ENCODE data around the gene TSC22D2.

Gene TSC22D2

DNA sequence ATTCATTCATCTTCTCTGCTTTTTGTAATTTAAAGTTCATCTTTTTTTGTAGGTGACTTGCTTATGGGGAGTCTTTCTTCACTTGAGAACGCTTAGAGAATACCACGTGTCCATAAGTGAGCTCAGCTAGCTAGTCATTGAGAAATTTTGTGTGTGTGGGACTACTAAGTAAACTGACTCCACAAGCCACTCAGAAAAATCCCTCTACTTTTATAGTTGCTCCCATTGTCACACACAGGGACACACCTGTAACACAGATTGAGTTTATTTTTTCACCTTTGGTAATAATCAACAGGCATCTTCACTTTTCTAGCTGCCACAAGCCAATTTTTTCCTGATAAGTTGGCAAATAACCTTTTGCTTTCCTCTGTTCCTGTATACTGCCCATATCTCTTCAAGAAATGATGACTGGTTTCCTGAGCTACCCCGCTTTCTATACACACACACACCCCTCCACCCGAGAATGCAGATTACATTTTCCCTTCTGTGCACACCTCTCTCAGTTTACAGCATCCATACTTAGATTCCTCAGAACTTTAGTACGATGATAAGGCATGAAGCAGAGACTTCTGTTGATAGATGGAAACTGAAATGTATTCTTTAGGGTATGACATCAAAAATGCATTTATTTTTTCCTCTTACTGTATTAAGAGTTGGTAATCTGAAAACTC is 4.6 kb downstream of the TSC22D2 start:
- Histone ChIP-seq H3K9ac (ENCODE audit: low read length) (peak overlapping the region; percentile 94), H3K4me3 (ENCODE audit: insufficient read depth, low read length, poor library complexity, severe bottlenecking) (peak overlapping the region; percentile 90), H3K79me2 (ENCODE audit: insufficient read depth, low read length) (peaks cover 87% of the 10 kb centered on the region), H2AFZ (ENCODE audit: low read depth, low read length, severe bottlenecking) (no peak overlapping the region), H3F3A (ENCODE audit: insufficient read depth) (peaks cover 13% of the 10 kb centered on the region), H3K27me3 (ENCODE audit: low read length) (no peaks in the 10 kb centered on the region), H3K9me3 (ENCODE audit: insufficient read depth, low read length) (no peaks in the 10 kb centered on the region), H3K27ac (ENCODE audit: low read depth, low read length) (no peak overlapping the region), H4K20me1 (ENCODE audit: low read depth, low read length) (peaks cover 60% of the 10 kb centered on the region), H3K4me2 (ENCODE audit: low read depth, low read length, poor library complexity, severe bottlenecking) (peak overlapping the region; percentile 99), H3K9me2 (replicated peaks; ENCODE audit: insufficient read depth, low read length) (no peaks in the 10 kb centered on the region), H3K36me3 (ENCODE audit: low read length) (peaks cover 27% of the 10 kb centered on the region)
- TF ChIP-seq, protein P1, sequence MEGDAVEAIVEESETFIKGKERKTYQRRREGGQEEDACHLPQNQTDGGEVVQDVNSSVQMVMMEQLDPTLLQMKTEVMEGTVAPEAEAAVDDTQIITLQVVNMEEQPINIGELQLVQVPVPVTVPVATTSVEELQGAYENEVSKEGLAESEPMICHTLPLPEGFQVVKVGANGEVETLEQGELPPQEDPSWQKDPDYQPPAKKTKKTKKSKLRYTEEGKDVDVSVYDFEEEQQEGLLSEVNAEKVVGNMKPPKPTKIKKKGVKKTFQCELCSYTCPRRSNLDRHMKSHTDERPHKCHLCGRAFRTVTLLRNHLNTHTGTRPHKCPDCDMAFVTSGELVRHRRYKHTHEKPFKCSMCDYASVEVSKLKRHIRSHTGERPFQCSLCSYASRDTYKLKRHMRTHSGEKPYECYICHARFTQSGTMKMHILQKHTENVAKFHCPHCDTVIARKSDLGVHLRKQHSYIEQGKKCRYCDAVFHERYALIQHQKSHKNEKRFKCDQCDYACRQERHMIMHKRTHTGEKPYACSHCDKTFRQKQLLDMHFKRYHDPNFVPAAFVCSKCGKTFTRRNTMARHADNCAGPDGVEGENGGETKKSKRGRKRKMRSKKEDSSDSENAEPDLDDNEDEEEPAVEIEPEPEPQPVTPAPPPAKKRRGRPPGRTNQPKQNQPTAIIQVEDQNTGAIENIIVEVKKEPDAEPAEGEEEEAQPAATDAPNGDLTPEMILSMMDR (IDR thresholded peaks at IDR 0.05; ENCODE audit: insufficient read depth, low read length, poor library complexity, severe bottlenecking): no peak
- no peak for TF ChIP-seq EZH2phosphoT487 (conservative IDR thresholded peaks at IDR 0.05; ENCODE audit: low read length)

DNA sequence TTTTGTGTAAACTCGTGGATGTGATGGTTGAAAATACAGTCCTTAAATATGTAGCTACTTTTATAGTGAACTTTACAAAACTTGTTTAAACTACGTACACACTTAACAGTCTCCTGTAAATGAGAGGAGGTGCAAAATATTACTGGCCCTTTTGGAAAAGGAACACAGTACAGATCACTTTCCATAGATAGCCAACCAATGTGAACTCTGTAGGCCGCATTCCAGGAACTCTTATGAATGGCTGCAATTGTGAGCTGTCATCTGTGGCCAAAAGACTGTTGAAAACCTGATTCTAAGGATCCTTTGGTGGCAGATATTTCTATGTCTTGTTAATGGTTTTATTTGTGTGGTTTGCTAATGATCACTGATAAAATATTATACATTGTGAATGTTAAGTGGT is 6.2 kb downstream of the TSC22D2 start:
- 0 out of 2 replicates have a peak, but pooled peaks cover 4% of the 10 kb centered on the region for H3F3A ChIP-seq (ENCODE audit: insufficient read depth)

DNA sequence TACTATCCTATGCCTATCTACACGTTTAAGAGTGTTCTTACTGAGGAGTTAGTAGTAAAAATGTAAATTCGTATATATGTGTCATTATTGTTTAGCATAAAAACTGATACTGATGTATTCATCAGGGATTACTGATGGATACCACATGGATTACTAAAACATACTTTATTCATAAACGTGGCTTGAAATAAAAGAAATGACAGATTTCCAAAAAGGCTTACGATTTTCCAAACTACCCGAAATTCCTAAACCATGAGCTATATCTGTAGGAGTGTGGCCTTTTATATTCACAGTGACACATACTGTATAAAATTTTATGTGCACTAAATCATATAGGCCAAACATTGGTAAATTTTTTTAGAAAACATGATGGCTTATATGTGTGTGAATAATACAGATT is 6.9 kb downstream of the TSC22D2 start:
- H3K27ac ChIP-seq (ENCODE audit: low read depth, low read length): no peak overlapping the region
- H4K20me1 ChIP-seq (ENCODE audit: low read depth, low read length): peaks cover 72% of the 10 kb centered on the region

More for the DNA sequence above, 6.2 kb downstream of the TSC22D2 start:
- H3K9me3 ChIP-seq (ENCODE audit: insufficient read depth, low read length): no peaks in the 10 kb centered on the region
- no peaks in the 10 kb centered on the region for H3K9me2 ChIP-seq (replicated peaks; ENCODE audit: insufficient read depth, low read length)
- H3K4me3 ChIP-seq (ENCODE audit: insufficient read depth, low read length, poor library complexity, severe bottlenecking): peak overlapping the region; percentile 90
- H3K27ac ChIP-seq (ENCODE audit: low read depth, low read length): no peak overlapping the region
- no peaks in the 10 kb centered on the region for H3K27me3 ChIP-seq (ENCODE audit: low read length)
- H3K4me2 ChIP-seq (ENCODE audit: low read depth, low read length, poor library complexity, severe bottlenecking): peak overlapping the region; percentile 99
- peaks cover 27% of the 10 kb centered on the region for H3K36me3 ChIP-seq (ENCODE audit: low read length)
- no peak for TF ChIP-seq EZH2phosphoT487 (conservative IDR thresholded peaks at IDR 0.05; ENCODE audit: low read length)
- TF ChIP-seq, protein P1 (IDR thresholded peaks at IDR 0.05; ENCODE audit: insufficient read depth, low read length, poor library complexity, severe bottlenecking): no peak
- H4K20me1 ChIP-seq (ENCODE audit: low read depth, low read length): peaks cover 72% of the 10 kb centered on the region
- H3K9ac ChIP-seq (ENCODE audit: low read length): no peak overlapping the region
- H2AFZ ChIP-seq (ENCODE audit: low read depth, low read length, severe bottlenecking): no peak overlapping the region
- peaks cover 100% of the 10 kb centered on the region for H3K79me2 ChIP-seq (ENCODE audit: insufficient read depth, low read length)

More for the DNA sequence above, 6.9 kb downstream of the TSC22D2 start:
- Histone ChIP-seq H3K79me2 (ENCODE audit: insufficient read depth, low read length) (peaks cover 100% of the 10 kb centered on the region), H3K27me3 (ENCODE audit: low read length) (no peaks in the 10 kb centered on the region), H3K4me2 (ENCODE audit: low read depth, low read length, poor library complexity, severe bottlenecking) (peak overlapping the region; percentile 99), H3K4me3 (ENCODE audit: insufficient read depth, low read length, poor library complexity, severe bottlenecking) (no peak overlapping the region), H3K9me3 (ENCODE audit: insufficient read depth, low read length) (no peaks in the 10 kb centered on the region), H3K9ac (ENCODE audit: low read length) (no peak overlapping the region), H3F3A (ENCODE audit: insufficient read depth) (0 out of 2 replicates have a peak, but pooled peaks cover 4% of the 10 kb centered on the region), H3K36me3 (ENCODE audit: low read length) (peaks cover 27% of the 10 kb centered on the region), H2AFZ (ENCODE audit: low read depth, low read length, severe bottlenecking) (no peak overlapping the region), H3K9me2 (replicated peaks; ENCODE audit: insufficient read depth, low read length) (no peaks in the 10 kb centered on the region)
- no peak for TF ChIP-seq EZH2phosphoT487 (conservative IDR thresholded peaks at IDR 0.05; ENCODE audit: low read length)
- TF ChIP-seq, protein P1 (IDR thresholded peaks at IDR 0.05; ENCODE audit: insufficient read depth, low read length, poor library complexity, severe bottlenecking): no peak
